ENCODE measurements around the gene UGT1A5. TPM values are rescaled to one million over a fixed set of nuclear protein-coding genes. Genes with fewer than 3 reads are reported as not detected.

The UGT1A5 gene
- total and polyA plus RNA-seq, 2 of the 13 experiments (the other 11 are each of a cell fraction or from before 2014, with no cell fraction given) = not detected

DNA sequence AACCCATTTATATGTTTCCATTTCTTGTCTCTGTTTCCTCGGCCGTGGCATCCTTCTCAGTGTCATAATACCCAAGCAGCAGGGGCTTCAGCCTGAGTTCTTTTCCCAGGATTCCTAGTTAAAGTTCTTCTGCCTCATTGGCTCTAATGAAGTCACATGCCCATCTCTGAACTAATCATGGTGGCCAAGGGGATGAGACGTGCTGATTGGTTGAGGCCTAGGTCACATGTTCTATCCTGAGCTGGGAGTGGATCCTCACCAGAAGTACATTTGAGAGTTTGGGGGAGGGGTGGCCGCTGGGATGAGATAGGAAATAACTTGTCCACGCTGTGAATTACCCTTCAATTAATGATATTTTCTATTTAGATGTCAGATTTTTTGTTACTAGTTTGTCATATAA lies 3.8 kb upstream of the UGT1A5 start:
- WGBS (ENCODE audit: low lambda C conversion rate) = 68% methylated on average over 5 of the region's 5 CpGs
- no peak for FAIRE-seq

GRCh38 chr2:233711312-233712008 lies 1.2 kb upstream of the UGT1A5 start:
- Histone ChIP-seq H3K9me3 (ENCODE audit: low read length) (no peaks in the 10 kb centered on the region), H3K4me2 (ENCODE audit: low read depth, low read length) (no peak overlapping the region), H3K4me1 (ENCODE audit: insufficient read depth, low read length) (no peaks in the 10 kb centered on the region), H4K20me1 (ENCODE audit: insufficient read depth, low read length) (no peaks in the 10 kb centered on the region), H3K9ac (ENCODE audit: insufficient read depth, low read depth, low read length) (no peak overlapping the region), H3K27me3 (ENCODE audit: control insufficient read depth in 1 of 2, insufficient read depth in 2 of 2, low read length in 2 of 2) (no peaks in the 10 kb centered on the region), H3K36me3 (replicated peaks in 1 of 2; ENCODE audit: control insufficient read depth in 1 of 2, insufficient read depth in 2 of 2, low read length in 2 of 2) (no peaks in the 10 kb centered on the region), H3K27ac (ENCODE audit: extremely low read length, insufficient read depth, low read length) (no peak overlapping the region), H3K4me3 (replicated peaks in 1 of 3; ENCODE audit: insufficient read depth in 1 of 3, low read depth in 2 of 3, low read length in 3 of 3) (no peak overlapping the region), H3K79me2 (ENCODE audit: insufficient read depth, low read length) (no peaks in the 10 kb centered on the region), H2AFZ (ENCODE audit: low read length) (no peak overlapping the region)
- intact Hi-C loops (cut with micrococcal nuclease; ENCODE audit: unreplicated experiment) (loop anchor here (2.0 to 5.0 kb wide), 4 partner anchors 129 to 309 kb away; no protein-coding TSS in a partner anchor), in situ Hi-C loops (cut with HindIII; ENCODE audit: extremely low pct_ligation_motif_present, low pct_unique_long_range_greater_than_20kb) (no loop called here)
- no TSS peak for BruUV-seq (replicated peaks)
- DNase-seq (ENCODE audit: low spot score) (peak; percentile 64), FAIRE-seq (peak; percentile 94), ATAC-seq (peak; percentile 99)
- ChIA-PET CTCF (ENCODE audit: low intra/inter-chr PET ratio, low total read pairs) (no interaction called here), POLR2A (no interaction called here)
- 38% methylated on average over 10 of the region's 11 CpGs for WGBS (ENCODE audit: low lambda C conversion rate)
- TF ChIP-seq ZNF883 (CRISPR knock-in tag; IDR thresholded peaks at IDR 0.05; ENCODE audit: not compliant biosample characterization) (peak; percentile 67), GLI4 (CRISPR knock-in tag; IDR thresholded peaks at IDR 0.05; ENCODE audit: borderline replicate concordance) (0 out of 2 replicates have a peak, but pooled peaks have one; percentile 51), HIVEP1 (CRISPR knock-in tag; IDR thresholded peaks at IDR 0.05) (no peak), ZNF484 (CRISPR knock-in tag; IDR thresholded peaks at IDR 0.05; ENCODE audit: borderline replicate concordance, low read depth) (no peak), TBX3 (IDR thresholded peaks at IDR 0.05; ENCODE audit: borderline replicate concordance) (no peak), ZNF547 (CRISPR knock-in tag; IDR thresholded peaks at IDR 0.05) (0 out of 2 replicates have a peak, but pooled peaks have one; percentile 48), HNF4A (CRISPR knock-in tag; IDR thresholded peaks at IDR 0.05) (peak; percentile 34; the same call in 1 of the 2 replicates), XRCC5 (optimal IDR thresholded peaks at IDR 0.05; ENCODE audit: low read length) (peak; percentile 70)
- TF ChIP-seq, protein P1, sequence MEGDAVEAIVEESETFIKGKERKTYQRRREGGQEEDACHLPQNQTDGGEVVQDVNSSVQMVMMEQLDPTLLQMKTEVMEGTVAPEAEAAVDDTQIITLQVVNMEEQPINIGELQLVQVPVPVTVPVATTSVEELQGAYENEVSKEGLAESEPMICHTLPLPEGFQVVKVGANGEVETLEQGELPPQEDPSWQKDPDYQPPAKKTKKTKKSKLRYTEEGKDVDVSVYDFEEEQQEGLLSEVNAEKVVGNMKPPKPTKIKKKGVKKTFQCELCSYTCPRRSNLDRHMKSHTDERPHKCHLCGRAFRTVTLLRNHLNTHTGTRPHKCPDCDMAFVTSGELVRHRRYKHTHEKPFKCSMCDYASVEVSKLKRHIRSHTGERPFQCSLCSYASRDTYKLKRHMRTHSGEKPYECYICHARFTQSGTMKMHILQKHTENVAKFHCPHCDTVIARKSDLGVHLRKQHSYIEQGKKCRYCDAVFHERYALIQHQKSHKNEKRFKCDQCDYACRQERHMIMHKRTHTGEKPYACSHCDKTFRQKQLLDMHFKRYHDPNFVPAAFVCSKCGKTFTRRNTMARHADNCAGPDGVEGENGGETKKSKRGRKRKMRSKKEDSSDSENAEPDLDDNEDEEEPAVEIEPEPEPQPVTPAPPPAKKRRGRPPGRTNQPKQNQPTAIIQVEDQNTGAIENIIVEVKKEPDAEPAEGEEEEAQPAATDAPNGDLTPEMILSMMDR (CRISPR knock-in tag; IDR thresholded peaks at IDR 0.05) = peak; percentile 94
- TF ChIP-seq, protein P2, sequence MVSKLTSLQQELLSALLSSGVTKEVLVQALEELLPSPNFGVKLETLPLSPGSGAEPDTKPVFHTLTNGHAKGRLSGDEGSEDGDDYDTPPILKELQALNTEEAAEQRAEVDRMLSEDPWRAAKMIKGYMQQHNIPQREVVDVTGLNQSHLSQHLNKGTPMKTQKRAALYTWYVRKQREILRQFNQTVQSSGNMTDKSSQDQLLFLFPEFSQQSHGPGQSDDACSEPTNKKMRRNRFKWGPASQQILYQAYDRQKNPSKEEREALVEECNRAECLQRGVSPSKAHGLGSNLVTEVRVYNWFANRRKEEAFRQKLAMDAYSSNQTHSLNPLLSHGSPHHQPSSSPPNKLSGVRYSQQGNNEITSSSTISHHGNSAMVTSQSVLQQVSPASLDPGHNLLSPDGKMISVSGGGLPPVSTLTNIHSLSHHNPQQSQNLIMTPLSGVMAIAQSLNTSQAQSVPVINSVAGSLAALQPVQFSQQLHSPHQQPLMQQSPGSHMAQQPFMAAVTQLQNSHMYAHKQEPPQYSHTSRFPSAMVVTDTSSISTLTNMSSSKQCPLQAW (CRISPR knock-in tag; IDR thresholded peaks at IDR 0.05) = peak; percentile 61; the same call in 1 of the 2 replicates

More for the DNA sequence above, 3.8 kb upstream of the UGT1A5 start:
- Histone ChIP-seq H4K20me1 (ENCODE audit: insufficient read depth, low read length) (no peaks in the 10 kb centered on the region), H3K36me3 (replicated peaks in 1 of 2; ENCODE audit: control insufficient read depth in 1 of 2, insufficient read depth in 2 of 2, low read length in 2 of 2) (no peaks in the 10 kb centered on the region), H3K27ac (ENCODE audit: extremely low read length, insufficient read depth, low read length) (no peak overlapping the region), H3K79me2 (ENCODE audit: insufficient read depth, low read length) (no peaks in the 10 kb centered on the region), H2AFZ (ENCODE audit: low read length) (no peak overlapping the region), H3K27me3 (ENCODE audit: control insufficient read depth in 1 of 2, insufficient read depth in 2 of 2, low read length in 2 of 2) (no peaks in the 10 kb centered on the region), H3K9ac (ENCODE audit: insufficient read depth, low read depth, low read length) (no peak overlapping the region), H3K4me1 (ENCODE audit: insufficient read depth, low read length) (no peaks in the 10 kb centered on the region), H3K4me3 (replicated peaks in 1 of 3; ENCODE audit: insufficient read depth in 1 of 3, low read depth in 2 of 3, low read length in 3 of 3) (no peak overlapping the region), H3K9me3 (ENCODE audit: low read length) (no peaks in the 10 kb centered on the region), H3K4me2 (ENCODE audit: low read depth, low read length) (no peak overlapping the region)
- in situ Hi-C loops (cut with HindIII; ENCODE audit: extremely low pct_ligation_motif_present, low pct_unique_long_range_greater_than_20kb) (no loop called here), intact Hi-C loops (cut with micrococcal nuclease; ENCODE audit: unreplicated experiment) (no loop called here)
- ChIA-PET CTCF (ENCODE audit: low intra/inter-chr PET ratio, low total read pairs) (no interaction called here), POLR2A (no interaction called here)
- DNase-seq (ENCODE audit: low spot score) (no peak), ATAC-seq (no peak)
- TF ChIP-seq ZNF275 (CRISPR knock-in tag; IDR thresholded peaks at IDR 0.05; ENCODE audit: borderline replicate concordance) (no peak), NFYB (CRISPR knock-in tag; IDR thresholded peaks at IDR 0.05) (no peak), ZNF253 (CRISPR knock-in tag; IDR thresholded peaks at IDR 0.05; ENCODE audit: borderline replicate concordance) (no peak)
- no TSS peak for BruUV-seq (replicated peaks)

All from HepG2 (cell line).